T-helper 1 cell treated with Interleukin-12 subunit alpha and Interleukin-12 subunit beta and Interleukin-4 antibody, amounts not matched to agents 30 μg/mL and 1 μg/mL, for 36 hours (primary cell): ENCODE measurements around the gene FERMT1.
"Not testable (repeated sequence)": the region's sequence is repeated elsewhere in the genome, so short reads cannot be mapped to it uniquely, and the experiment has no call there.

Experiments
- H3K27ac Mint-ChIP-seq: one replicate; pipeline ENCODE4 v1.8.0; 2021; ENCODE audit warnings: mild to moderate bottlenecking, mixed read lengths
- H3K27me3 Mint-ChIP-seq: one replicate; pipeline ENCODE4 v1.8.0; 2021; ENCODE audit warnings: low read depth, mixed read lengths
- H3K36me3 Mint-ChIP-seq: one replicate; pipeline ENCODE4 v1.8.0; 2021; ENCODE audit warnings: low read depth, mixed read lengths
- H3K4me1 Mint-ChIP-seq: one replicate; pipeline ENCODE4 v1.8.0; 2021; ENCODE audit warnings: low read depth, mixed read lengths
- H3K4me3 Mint-ChIP-seq: one replicate; pipeline ENCODE4 v1.8.0; 2021; ENCODE audit warnings: mild to moderate bottlenecking, moderate library complexity, mixed read lengths
- H3K9me3 Mint-ChIP-seq: one replicate; pipeline ENCODE4 v1.8.0; 2021; ENCODE audit warnings: mixed read lengths

The FERMT1 gene

DNA sequence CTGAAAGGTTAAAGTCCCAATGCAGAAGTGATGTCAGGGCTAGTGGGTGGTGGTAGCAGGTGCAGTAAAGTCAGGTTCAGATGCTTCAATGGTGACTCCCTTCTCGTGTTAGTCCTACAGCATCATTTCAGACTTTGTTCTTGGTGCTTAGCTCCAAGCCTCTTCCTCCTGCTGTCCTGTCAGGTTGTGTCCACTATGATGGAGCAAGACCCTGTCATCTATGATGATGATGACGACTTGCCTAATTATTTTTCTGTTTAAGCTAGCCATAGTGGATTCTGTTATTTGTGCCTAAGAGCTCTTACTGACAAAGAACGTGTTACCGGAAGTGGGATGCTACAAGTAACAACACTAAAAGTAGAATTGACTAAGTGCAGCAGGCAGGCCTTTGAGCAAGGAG is 5.0 kb upstream of the FERMT1 start:
- Mint-ChIP-seq H3K9me3 (no peaks in the 10 kb centered on the region), H3K4me1 (no peaks in the 10 kb centered on the region), H3K27ac (no peak overlapping the region), H3K4me3 (no peak overlapping the region), H3K27me3 (peaks cover 19% of the 10 kb centered on the region), H3K36me3 (no peaks in the 10 kb centered on the region)

DNA sequence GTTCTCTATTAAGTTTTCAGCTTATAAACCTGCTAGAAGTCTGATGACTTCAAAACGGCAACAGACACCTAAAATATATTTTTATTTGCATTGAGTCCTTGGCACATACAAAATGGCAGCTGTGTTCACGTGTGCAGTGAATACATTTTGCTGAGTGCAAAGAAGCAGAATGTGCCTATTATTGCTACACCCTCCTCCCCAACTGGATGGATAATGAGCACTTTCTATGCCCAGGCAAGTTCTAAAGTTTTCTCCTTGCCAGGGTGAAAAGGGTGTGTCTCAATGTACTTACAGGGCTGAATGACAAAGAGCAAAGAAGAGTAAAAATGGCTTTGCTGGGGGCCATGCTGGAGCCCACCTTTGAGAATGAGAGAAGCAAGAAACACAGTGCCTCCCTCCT is 4.0 kb upstream of the FERMT1 start:
- Mint-ChIP-seq H3K4me3 (no peak overlapping the region), H3K36me3 (no peaks in the 10 kb centered on the region), H3K9me3 (no peaks in the 10 kb centered on the region), H3K27ac (no peak overlapping the region), H3K27me3 (peaks cover 26% of the 10 kb centered on the region), H3K4me1 (peaks cover 3% of the 10 kb centered on the region)

DNA sequence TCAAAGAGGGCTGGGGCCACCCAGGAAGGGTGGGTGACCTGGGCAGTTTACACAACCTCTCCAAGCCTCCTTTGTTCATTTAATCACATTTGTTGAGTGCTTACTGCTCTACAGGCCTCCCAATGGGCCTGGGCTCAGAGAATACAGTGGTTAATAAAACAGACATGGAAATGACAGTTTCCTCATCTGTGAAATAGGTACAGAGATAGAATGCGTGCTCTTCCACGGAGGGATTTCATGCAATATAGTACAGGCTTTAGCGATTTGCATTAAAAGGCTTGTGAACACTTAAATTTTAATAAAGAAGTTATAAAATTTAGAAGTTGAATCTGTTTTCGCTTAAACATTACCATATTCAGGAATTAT is 802 bp upstream of the FERMT1 start:
- Mint-ChIP-seq H3K27ac (no peak overlapping the region), H3K27me3 (peaks cover 32% of the 10 kb centered on the region), H3K36me3 (no peaks in the 10 kb centered on the region), H3K4me1 (peaks cover 3% of the 10 kb centered on the region), H3K4me3 (no peak overlapping the region), H3K9me3 (no peaks in the 10 kb centered on the region)

DNA sequence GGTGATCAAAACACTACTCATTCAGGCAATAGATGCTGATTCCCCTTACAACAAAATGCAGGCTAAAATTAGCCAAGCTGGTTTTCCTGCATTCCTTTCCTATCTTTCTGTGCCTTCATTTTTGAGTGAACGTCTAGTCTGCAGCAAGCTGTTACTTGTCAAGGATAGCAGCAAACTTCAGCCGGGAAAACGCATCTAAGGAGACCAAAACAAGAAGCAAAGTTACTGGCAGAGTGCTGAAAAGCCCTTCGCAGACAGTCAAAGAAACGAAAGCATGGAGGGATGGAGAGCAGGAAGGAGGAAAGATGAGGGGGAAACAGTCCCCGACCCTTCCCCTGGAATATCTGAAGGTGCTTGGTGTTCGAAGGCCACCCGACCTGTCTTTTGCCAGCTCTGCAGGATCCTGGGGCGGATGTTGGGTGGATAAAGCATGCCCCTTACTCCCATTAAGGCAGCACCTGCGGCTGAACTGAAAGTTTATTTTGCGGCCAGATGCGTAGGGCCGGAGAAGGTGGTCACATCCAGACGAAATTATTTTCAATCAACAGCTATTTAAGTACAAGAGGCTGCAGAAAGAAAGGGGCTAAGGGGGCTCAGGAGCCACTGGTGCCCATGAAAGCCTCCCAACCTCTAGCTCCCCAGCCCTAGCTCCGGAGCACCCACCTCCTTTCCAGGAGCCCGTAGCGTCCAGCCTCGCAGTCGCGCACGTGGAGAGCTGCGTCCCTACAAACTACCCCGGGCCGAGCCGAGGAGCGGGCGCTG is 538 bp downstream of the FERMT1 start:
- H3K4me1 Mint-ChIP-seq: peaks cover 3% of the 10 kb centered on the region
- H3K9me3 Mint-ChIP-seq: no peaks in the 10 kb centered on the region
- H3K4me3 Mint-ChIP-seq: peak overlapping the region; percentile 21
- no peak overlapping the region for H3K27ac Mint-ChIP-seq
- peaks cover 32% of the 10 kb centered on the region for H3K27me3 Mint-ChIP-seq
- no peaks in the 10 kb centered on the region for H3K36me3 Mint-ChIP-seq

DNA sequence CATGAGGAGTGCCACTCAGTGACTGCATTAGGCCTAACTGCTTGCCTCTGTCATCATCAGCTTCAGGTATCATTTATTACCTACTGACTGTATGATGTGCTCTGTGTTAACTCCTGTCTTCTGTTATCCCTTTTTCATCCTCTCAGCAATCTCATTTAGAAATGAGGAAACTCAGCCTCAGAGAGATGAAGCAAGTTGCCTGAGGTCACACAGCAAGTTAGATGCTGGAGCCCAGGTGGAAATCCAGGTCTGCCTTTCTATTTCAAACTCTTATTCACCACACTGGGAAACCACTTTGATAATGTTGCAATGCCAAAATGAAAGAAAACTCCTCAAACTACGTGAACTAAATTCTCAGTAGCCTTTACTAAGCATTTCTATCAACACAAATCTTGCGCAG is 1.3 kb downstream of the FERMT1 start:
- peaks cover 32% of the 10 kb centered on the region for H3K27me3 Mint-ChIP-seq
- peaks cover 3% of the 10 kb centered on the region for H3K4me1 Mint-ChIP-seq
- H3K27ac Mint-ChIP-seq: no peak overlapping the region
- no peaks in the 10 kb centered on the region for H3K36me3 Mint-ChIP-seq
- no peaks in the 10 kb centered on the region for H3K9me3 Mint-ChIP-seq
- H3K4me3 Mint-ChIP-seq: no peak overlapping the region

DNA sequence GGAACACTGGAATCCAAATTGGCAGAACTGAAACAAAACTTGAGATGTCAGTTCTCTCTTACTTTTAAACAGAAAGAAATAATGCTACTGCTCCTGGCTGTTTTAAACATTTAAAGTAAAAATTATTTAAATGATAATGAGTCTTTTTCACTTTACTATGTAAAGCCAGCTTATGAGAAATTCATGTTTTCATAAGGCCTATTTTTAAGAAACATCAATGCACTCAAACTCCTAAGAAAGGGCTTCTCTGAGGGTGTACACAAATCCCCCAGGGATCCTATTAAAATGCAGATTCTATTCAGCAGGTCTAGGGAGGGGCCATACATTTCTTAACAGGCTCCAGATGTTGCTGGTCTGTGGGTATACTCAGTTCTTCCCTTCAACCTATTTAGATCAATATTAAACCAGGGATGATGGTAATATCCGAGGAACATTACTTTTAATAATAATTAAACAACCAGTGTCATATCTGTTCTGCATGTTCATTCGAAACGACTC is 2.3 kb downstream of the FERMT1 start:
- Mint-ChIP-seq H3K4me3 (no peak overlapping the region), H3K36me3 (no peaks in the 10 kb centered on the region), H3K27me3 (peaks cover 32% of the 10 kb centered on the region), H3K9me3 (no peaks in the 10 kb centered on the region), H3K27ac (no peak overlapping the region), H3K4me1 (peaks cover 3% of the 10 kb centered on the region)

DNA sequence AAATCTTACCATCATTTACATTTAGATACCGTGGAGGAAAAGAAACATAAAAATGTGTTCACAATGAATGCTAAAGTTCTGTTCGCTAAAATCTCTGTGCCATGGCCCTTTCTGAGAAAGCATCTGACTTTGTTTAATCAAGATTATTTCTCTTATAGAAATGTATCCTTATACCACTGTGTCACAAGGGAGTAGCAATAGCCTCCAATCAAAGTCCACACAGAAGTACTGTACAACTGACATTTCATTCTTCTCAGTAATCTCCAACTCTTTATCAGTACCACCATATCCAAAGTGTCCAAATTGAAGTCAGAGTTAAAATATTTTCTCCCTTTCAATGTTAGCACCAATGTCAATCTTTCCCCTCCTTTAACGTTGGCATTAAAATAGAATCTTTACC is 6.1 kb downstream of the FERMT1 start:
- Mint-ChIP-seq H3K4me3 (no peak overlapping the region), H3K27ac (no peak overlapping the region), H3K27me3 (peaks cover 6% of the 10 kb centered on the region), H3K9me3 (peaks cover 18% of the 10 kb centered on the region), H3K36me3 (peaks cover 1% of the 10 kb centered on the region), H3K4me1 (no peaks in the 10 kb centered on the region)

DNA sequence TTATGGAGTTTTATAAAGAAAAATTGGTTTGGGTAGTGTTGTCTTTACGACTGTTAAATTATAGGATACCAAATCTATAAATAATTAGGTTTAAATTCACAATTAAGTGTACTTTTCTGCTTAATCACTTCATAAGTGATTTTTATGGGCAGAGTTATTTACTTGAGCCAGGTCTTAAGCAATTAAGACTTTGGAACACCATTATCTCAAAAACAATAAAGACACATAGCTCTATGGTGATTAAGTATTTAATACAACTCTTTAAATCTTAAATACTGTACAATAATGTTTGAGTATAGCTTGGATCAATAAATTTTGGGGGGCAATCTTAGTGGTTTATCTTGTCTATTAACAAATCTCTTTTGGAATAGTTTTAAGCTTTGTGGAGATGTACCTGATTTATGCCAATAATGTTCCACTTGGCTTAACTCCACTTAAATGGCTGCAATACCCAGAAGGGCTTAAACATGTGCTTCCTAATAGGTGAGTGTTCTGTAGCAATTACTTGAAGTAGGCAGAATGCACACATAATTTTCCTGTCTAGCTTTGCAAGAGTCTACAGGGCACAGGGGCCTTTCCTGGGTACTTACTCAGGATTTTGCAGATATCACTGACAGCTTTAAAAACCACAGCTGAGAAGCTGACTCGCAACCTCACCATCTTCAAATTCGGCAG is 7.5 kb downstream of the FERMT1 start:
- no peak overlapping the region for H3K4me3 Mint-ChIP-seq
- no peaks in the 10 kb centered on the region for H3K4me1 Mint-ChIP-seq
- H3K27ac Mint-ChIP-seq: no peak overlapping the region
- peaks cover 1% of the 10 kb centered on the region for H3K36me3 Mint-ChIP-seq
- peaks cover 18% of the 10 kb centered on the region for H3K9me3 Mint-ChIP-seq
- no peaks in the 10 kb centered on the region for H3K27me3 Mint-ChIP-seq

DNA sequence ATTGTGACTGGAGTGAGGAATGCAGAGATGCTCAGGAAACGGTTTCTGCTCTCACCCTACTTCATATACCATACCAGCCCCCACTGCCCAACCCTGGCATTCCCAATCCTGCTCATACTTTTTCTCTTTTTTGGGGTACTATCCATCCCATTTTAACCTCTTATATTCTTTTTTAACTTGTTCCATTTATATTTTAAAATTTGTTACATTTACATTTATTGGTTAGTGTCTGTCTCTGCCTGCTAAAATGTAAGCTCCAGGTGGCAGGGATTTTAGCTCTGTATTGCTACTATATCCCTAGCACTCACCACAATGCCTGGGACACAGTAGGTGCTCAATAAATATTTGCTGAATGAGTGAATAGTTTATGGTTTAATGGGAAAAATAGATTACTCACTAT is 8.1 kb downstream of the FERMT1 start:
- H3K4me3 Mint-ChIP-seq: no peak overlapping the region
- no peak overlapping the region for H3K27ac Mint-ChIP-seq
- H3K27me3 Mint-ChIP-seq: no peaks in the 10 kb centered on the region

DNA sequence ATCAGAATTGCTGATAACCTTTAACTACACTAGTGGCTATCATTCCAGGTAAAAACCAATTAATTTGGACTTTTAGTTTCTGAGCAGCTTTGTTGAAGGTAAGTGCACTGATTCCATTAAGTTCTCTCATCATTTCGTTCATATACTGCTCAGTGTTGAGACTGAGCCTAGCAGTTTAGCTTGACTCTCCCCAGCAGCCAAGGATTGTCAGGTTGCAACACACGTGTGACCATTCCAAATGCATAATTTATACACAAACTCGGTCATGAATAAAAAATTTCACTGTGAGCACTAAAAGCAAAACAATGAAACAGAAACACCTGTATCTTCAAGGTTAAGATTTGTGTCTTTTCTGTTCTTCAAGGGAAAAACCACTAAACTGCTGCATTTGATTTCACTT is 8.9 kb downstream of the FERMT1 start:
- H3K36me3 Mint-ChIP-seq: peaks cover 1% of the 10 kb centered on the region
- peaks cover 18% of the 10 kb centered on the region for H3K9me3 Mint-ChIP-seq
- no peaks in the 10 kb centered on the region for H3K4me1 Mint-ChIP-seq
- H3K27me3 Mint-ChIP-seq: no peaks in the 10 kb centered on the region
- no peak overlapping the region for H3K27ac Mint-ChIP-seq
- no peak overlapping the region for H3K4me3 Mint-ChIP-seq

More for the DNA sequence above, 8.1 kb downstream of the FERMT1 start:
- no peaks in the 10 kb centered on the region for H3K4me1 Mint-ChIP-seq
- H3K36me3 Mint-ChIP-seq: peaks cover 1% of the 10 kb centered on the region
- H3K9me3 Mint-ChIP-seq: peaks cover 18% of the 10 kb centered on the region

DNA sequence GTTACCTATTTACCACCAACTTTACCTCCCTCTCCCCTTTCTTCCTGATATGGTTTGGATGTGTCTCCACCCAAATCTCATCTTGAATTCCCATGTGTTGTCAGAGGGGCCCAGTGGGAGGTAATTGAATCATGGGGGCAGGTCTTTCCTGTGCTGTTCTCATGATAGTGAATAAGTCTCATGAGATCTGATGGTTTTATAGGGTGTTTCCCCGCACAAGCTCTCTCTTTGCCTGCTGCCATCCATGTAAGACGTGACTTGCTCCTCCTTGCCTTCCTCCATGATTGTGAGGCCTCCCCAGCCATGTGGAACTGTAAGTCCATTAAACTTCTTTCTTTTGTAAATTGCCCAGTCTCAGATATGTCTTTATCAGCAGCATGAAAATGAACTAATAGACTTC is 9.9 kb downstream of the FERMT1 start:
- H3K27me3 Mint-ChIP-seq, H3K36me3 Mint-ChIP-seq, H3K4me1 Mint-ChIP-seq, H3K27ac Mint-ChIP-seq, H3K4me3 Mint-ChIP-seq: not testable (repeated sequence)
- H3K9me3 Mint-ChIP-seq: peaks cover 18% of the 10 kb centered on the region

DNA sequence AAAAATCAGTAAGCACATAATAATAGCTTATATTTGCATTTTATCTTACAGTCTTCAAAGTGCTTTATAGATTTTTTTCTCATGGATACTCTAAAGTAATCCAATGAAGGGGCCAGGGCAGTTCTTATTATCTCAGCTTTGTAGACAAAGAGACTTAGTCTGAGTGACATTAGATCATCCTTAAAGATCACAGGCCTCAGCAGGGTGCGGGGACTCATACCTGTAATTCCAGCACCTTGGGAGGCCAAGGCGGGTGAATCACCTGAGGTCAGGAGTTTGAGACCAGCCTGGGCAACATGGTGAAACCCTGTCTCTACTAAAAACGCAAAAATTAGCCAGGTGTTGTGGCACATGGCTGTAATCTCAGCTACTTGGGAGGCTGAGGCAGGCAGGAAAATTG is 14.5 kb downstream of the FERMT1 start:
- Mint-ChIP-seq H3K4me3 (no peak overlapping the region), H3K9me3 (peaks cover 4% of the 10 kb centered on the region), H3K4me1 (no peaks in the 10 kb centered on the region), H3K27ac (no peak overlapping the region), H3K27me3 (peaks cover 5% of the 10 kb centered on the region), H3K36me3 (no peaks in the 10 kb centered on the region)

DNA sequence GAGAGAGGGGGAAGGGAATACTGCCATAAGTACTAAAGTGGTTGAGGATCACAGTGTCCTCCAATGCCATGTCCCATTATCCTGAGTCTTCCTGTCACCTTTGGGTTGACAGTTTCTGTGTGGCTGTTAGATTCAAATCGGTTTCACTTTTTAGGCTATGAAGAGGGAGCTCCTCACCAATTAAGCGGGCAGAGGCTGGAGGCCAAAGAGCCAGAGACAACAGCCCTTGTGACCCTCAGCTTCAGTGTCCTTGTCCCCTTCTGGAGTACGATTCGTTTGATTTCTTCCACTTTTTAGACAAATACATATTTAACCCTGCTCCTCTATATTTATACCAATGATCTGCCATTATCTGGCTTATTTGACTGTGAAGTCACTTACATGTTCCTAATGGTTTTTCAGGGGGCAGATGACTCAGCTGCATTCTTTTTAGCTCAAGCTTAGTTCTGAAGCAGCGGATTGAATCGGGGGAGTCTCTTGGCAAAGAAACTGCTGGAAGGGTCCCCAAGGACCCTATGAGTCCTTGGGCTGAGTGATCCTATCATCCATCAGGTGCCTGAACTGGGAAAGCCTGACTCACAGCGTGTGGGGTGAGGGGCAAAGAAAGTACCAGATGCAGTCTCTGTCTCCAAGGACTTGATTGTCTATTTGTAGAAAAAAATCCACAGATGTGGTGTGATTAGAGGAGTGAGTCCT is 18.2 kb downstream of the FERMT1 start:
- Mint-ChIP-seq H3K9me3 (no peaks in the 10 kb centered on the region), H3K36me3 (no peaks in the 10 kb centered on the region), H3K4me3 (no peak overlapping the region), H3K4me1 (no peaks in the 10 kb centered on the region), H3K27ac (no peak overlapping the region), H3K27me3 (peaks cover 5% of the 10 kb centered on the region)

DNA sequence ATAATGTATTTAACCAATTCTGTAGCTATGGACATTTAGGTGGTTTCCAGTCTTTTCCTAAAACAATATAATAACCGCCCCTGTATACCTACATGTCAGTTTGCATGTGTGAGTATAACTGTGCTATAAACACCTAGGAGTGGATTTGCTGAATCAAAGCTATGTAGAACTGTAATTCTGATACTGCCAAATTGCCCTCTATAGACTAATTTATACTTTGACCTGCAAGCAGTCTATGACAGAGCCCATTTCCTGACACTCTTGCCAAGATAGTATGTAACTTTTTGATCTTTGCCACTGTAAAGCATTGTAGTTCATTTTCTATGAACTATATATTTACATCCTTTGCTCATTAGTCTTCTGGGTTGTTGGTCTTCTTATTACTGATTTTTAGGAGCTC is 19.5 kb downstream of the FERMT1 start:
- H3K36me3 Mint-ChIP-seq: no peaks in the 10 kb centered on the region
- H3K27ac Mint-ChIP-seq: no peak overlapping the region
- H3K9me3 Mint-ChIP-seq: no peaks in the 10 kb centered on the region
- peaks cover 5% of the 10 kb centered on the region for H3K27me3 Mint-ChIP-seq
- no peak overlapping the region for H3K4me3 Mint-ChIP-seq
- no peaks in the 10 kb centered on the region for H3K4me1 Mint-ChIP-seq

DNA sequence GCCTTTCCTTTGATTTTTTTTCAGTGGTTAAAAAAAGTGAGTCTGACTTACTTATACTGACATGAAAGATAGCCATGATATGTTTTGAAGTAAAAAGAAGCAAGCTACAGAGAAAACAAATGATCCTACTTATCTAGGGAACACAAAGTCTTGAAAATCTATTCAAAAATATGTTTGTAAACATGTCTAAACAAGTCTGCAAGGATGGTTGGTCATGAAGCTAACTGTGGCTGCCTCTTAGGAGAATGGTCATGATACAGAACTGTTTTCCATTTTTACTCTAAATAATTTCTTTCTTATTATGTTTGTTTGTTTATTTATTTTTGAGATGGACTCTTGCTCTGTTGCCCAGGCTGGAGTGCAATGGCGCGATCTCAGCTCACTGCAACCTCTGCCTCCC is 21.5 kb downstream of the FERMT1 start:
- no peaks in the 10 kb centered on the region for H3K9me3 Mint-ChIP-seq
- no peak overlapping the region for H3K4me3 Mint-ChIP-seq
- H3K36me3 Mint-ChIP-seq: no peaks in the 10 kb centered on the region
- H3K27me3 Mint-ChIP-seq: peaks cover 3% of the 10 kb centered on the region
- H3K4me1 Mint-ChIP-seq: no peaks in the 10 kb centered on the region
- no peak overlapping the region for H3K27ac Mint-ChIP-seq
